NCI-H1694 (cell line): ENCODE measurements around the gene CTSC.
"Not testable (repeated sequence)": the region's sequence is repeated elsewhere in the genome, so short reads cannot be mapped to it uniquely, and the experiment has no call there.

Experiments
- DNase-seq: peaks from one replicate; lab custom pipeline; 2025; lab: John Stamatoyannopoulos, UW

CTSC gene

DNA sequence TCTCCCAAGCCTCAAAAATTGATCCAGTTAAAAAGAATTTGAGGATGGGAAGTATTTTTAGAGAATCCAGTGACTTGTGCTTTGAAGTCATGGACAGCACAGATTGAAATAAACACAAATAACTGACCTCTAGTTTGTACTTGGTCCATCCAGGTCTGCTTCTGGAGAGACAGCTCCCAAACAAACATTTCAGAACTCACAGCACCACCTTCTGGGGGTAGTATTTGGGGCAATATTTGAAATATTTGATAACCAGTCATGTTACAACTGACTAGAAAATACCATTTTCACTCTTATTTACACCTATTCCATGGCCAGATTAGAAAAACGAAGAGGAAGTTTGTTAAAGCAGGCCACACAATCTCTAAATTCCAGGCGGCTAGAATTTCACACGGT, 56.2 kb downstream of the CTSC start:
- no peak for DNase-seq

DNA sequence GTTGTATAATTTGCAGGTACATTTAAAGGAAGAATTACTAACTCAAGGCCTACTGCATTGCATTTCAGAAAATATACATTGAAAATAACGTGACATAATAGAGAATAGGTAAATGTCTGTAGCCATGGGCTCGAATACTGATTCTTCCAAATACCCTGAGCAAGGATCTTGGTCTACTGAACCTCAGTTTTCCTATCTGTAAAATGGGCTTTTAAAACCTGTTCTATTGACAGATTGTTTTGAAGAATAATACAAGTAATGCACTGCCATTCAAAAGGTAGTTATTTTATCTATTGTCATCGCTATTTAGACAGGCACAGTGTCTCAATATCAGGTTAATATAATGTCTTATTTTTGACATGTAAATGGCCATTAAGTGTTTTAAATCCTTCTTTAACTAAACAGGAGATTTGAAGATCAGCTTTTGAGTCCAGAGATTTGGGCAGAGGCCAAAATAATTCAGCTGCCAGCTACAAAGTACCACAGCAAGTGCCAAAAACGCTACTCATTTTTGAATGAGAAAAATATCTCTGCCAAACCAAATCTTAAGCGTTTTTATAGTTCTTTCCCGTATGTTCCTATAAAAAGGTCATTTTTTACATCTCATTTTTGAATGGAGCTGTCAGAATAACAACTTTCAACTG, 56.7 kb downstream of the CTSC start:
- DNase-seq, result no peak

DNA sequence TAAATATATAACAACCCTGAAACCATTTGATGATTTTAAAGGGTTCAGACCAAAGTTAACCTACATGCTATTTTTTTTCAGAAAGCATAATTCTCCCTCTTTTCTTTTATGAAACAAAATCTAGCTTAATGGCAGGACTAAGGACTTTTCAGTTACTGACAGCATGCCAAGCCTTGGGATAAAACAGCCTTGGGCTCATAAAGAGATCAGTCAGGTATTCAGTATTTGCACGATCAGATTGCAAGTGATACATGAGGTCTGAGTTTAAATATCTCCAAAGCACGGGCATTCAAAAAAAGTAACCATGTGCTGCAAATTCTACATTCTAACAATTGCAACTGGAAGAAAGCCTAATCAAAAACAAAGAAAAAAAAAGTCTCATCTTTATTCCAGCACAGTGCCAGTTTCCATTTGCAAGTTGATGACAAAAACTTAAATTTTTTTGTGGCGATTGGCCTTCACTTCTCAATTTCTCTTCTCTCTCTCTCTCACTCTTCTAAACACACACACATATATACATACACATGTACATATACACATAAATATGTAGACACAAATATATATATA, 60.1 kb downstream of the CTSC start:
- no peak for DNase-seq

DNA sequence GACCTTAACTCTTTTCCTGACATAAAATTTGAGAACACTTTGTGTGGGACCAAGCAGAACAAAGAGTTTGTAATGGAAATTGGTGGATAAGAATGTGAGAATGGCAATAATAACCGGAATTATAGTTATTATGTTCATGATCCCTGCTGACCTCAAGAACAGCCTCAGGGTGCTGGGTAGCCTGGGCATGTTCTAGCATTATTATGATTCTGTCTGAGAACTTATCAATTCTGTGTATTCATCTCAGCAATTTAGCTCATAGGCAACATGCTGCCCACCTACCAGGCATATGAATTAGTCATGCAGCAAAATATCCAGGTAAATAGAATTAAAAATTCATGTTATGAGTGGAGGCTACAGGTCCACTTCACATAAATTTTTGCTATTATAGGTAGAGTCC, 61.9 kb downstream of the CTSC start:
- DNase-seq, result no peak

DNA sequence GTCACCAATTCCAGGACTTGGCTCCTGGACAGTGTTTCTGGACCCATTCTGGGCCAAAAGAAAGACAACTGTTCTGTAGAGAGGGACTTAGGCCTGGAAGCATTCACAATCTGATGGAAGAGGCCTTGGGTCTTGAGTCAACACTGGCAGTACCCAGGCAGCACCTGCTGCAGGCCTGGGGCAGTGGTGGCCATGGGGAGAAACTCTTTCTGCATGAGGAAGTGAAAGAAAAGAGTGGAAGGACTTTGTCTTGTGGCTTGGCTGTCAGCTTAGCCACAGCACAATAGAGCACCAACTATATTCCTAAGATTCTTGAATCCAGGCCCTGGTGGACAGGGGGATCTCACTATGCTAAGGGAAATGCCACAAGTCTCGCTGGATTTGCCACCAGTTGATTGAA, 70.6 kb downstream of the CTSC start:
- no peak for DNase-seq

DNA sequence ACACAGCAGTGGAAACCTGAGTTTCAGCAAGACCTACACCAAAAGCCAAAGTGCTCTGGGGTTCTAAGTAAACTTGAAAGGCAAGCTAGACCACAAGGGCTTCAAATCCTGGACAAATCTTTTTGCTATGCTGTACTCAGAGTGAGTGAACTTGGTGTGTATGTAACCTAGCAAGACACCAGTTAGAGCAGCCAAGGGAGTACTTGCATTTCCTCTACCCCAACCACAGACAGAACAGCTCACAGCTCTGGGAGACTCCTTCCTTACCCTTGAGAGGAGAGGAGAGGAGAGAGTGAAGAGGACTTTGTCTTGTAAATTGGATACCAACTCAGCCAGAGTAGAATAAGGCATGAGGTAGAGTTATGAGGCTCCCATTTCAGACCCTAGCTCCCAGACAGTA, 71.4 kb downstream of the CTSC start:
- no peak for DNase-seq

DNA sequence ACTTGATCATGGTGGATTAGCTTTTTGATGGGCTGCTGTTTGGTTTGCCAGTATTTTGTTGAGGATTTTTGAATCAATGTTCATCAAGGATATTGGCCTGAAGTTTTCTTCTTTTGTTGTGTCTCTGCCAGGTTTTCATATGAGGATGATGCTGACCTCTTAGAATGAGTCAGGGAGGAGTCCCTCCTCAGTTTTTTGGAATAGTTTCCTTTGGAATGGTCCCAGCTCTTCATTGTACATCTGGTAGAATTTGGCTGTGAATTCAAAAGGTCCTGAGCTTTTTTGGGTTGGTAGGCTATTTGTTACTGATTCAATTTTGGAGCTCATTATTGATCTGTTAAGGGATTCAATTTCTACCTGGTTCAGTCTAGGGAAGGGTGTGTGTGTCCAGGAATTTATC, 78.1 kb downstream of the CTSC start:
- no peak for DNase-seq

DNA sequence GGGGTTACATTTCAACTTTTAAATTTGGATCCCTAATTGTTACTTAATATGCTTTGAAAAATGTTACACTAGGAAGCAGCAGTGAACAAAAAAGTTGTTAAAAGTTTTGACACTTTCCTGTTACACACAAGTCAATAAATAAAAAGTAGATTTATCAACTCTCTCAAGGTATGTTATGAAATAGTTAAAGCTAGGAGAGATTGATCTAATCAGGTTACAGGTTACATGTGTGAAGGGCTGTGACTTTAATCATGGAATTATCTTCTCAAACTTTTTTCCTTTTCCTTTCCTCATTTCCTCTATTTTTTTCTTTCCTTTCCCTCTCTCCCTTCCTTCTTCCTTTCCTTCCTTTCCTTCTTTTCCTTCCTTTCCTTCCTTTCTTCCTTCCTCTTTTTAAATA, 85.3 kb downstream of the CTSC start:
- DNase-seq, result no peak

DNA sequence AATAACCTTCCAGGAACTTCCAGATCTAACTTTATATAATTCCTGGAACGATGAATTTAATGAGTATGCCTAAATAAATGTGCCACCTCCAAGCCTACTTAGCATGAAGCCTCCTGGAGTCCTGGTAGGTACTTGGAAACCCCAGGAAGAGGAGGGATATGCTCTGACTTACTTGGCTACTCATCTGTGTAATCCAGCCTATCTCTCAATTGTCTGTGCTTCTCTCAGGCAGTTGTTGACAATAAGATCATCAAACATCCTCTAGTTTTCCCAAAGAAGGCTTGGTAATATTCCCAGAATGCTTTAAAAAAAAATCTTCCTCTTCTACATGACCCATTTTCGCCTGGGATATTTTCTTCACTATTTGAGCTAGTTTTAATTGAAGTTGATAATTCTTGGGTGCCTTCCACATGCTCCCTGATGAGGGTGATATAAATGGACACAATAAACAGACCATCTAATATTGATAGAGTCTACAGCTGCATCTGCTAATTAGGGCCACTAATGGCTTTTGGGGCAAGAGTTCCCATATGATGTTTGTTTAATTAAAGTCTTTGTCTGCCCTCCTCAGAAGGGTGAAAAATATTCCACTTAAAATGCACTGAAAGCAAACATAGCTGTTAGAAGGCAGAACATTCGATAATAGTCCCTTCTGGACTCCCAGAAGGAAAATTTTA, 86.8 kb downstream of the CTSC start:
- DNase-seq, result no peak

DNA sequence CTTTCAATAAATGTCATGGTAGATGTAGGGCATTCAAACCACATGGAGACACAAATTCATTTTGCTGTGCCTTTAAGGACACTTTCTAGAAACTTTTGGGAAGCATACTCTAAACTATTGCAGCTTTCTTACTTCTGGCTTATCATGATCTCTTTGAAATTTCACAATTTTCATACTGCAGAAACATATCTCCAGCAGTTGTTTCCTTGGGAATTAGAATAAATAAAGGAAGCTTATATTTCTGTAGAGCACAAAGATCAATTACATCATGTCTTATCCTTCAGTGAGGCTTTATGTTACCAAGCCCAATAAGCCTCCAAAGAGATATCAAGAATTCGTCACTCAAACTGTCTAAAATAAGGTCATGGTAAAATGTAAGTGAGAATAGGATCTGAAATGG, 87.8 kb downstream of the CTSC start:
- no peak for DNase-seq

DNA sequence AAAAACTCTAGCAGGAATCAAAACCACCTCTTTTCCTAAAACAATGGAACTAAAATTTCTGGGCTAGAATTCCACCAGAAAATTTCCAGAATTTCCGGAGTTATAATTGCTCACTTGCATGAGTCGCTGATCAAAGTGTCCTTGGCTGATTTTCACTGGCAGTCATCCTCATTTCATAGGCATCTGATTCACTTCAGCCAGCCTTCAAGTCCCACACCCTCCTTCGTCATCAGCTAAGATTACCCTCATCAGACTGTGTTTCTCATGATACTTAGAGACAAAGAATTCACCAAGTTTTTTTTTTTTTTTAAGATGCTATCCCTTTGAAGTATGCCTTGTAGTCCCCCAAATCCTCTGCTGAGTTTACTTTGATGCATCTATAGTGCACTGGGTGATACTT, 90.8 kb downstream of the CTSC start:
- DNase-seq, result no peak

DNA sequence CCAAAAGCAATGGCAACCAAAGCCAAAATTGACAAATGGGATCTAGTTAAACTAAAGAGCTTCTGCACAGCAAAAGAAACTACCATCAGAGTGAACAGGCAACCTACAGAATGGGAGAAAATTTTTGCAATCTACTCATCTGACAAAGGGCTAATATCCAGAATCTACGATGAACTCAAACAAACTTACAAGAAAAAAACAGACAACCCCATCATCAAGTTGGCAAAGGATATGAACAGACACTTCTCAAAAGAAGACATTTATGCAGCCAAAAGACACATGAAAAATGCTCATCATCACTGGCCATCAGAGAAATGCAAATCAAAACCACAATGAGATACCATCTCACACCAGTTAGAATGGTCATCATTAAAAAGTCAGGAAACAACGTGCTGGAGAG, 92.0 kb downstream of the CTSC start:
- DNase-seq, result not testable (repeated sequence)
